Measurements from ENCODE around the gene ZNF184.

ZNF184 gene

GRCh38 chr6:27479319-27480182 lies 6.6 kb upstream of the ZNF184 start:
- Mint-ChIP-seq H3K36me3 (ENCODE audit: low read depth) (no peaks in the 10 kb centered on the region), H3K9me3 (no peaks in the 10 kb centered on the region), H3K27ac (no peak overlapping the region), H3K4me3 (no peak overlapping the region), H3K27me3 (ENCODE audit: low read depth) (no peaks in the 10 kb centered on the region), H3K4me1 (no peaks in the 10 kb centered on the region)
- TF ChIP-seq CTCF (IDR thresholded peaks at IDR 0.05; ENCODE audit: unreplicated experiment in 3 of 3) = no peak

GRCh38 chr6:27478706-27479318 lies 5.9 kb upstream of the ZNF184 start:
- Mint-ChIP-seq H3K4me1 (no peaks in the 10 kb centered on the region), H3K36me3 (ENCODE audit: low read depth) (no peaks in the 10 kb centered on the region), H3K4me3 (no peak overlapping the region), H3K27me3 (ENCODE audit: low read depth) (no peaks in the 10 kb centered on the region), H3K9me3 (no peaks in the 10 kb centered on the region), H3K27ac (no peak overlapping the region)
- TF ChIP-seq CTCF (IDR thresholded peaks at IDR 0.05; ENCODE audit: unreplicated experiment in 3 of 3) = no peak

- Mint-ChIP-seq H3K27me3 (ENCODE audit: low read depth) (no peaks in the 10 kb centered on the region), H3K9me3 (no peaks in the 10 kb centered on the region), H3K4me3 (no peak overlapping the region), H3K36me3 (ENCODE audit: low read depth) (no peaks in the 10 kb centered on the region), H3K4me1 (no peaks in the 10 kb centered on the region), H3K27ac (no peak overlapping the region)
- TF ChIP-seq CTCF (IDR thresholded peaks at IDR 0.05; ENCODE audit: unreplicated experiment in 3 of 3) = no peak
Measured at GRCh38 chr6:27478141-27478705, 5.3 kb upstream of the ZNF184 start.

GRCh38 chr6:27477318-27478013 lies 4.6 kb upstream of the ZNF184 start:
- Mint-ChIP-seq H3K27ac (peak overlapping the region in 1 of 3 experiments; percentile 24), H3K9me3 (no peaks in the 10 kb centered on the region), H3K36me3 (ENCODE audit: low read depth) (no peaks in the 10 kb centered on the region), H3K4me1 (no peaks in the 10 kb centered on the region), H3K4me3 (peak overlapping the region in 1 of 3 experiments; percentile 72), H3K27me3 (ENCODE audit: low read depth) (no peaks in the 10 kb centered on the region)
- TF ChIP-seq CTCF (IDR thresholded peaks at IDR 0.05; ENCODE audit: unreplicated experiment in 3 of 3) = no peak

GRCh38 chr6:27476090-27476489 lies 3.2 kb upstream of the ZNF184 start:
- H3K27ac Mint-ChIP-seq = no peak overlapping the region
- peaks cover 11% of the 10 kb centered on the region for H3K4me1 Mint-ChIP-seq
- TF ChIP-seq CTCF (IDR thresholded peaks at IDR 0.05; ENCODE audit: unreplicated experiment in 3 of 3) = no peak
- H3K9me3 Mint-ChIP-seq = no peaks in the 10 kb centered on the region
- peak overlapping the region in 1 of 3 experiments; percentile 21 for H3K4me3 Mint-ChIP-seq
- peaks cover 4% of the 10 kb centered on the region for H3K36me3 Mint-ChIP-seq (ENCODE audit: low read depth)
- H3K27me3 Mint-ChIP-seq (ENCODE audit: low read depth) = no peaks in the 10 kb centered on the region

Measured in nephron (organoid).